ENCODE measurements around the gene PCDH18.

PCDH18 gene

DNA sequence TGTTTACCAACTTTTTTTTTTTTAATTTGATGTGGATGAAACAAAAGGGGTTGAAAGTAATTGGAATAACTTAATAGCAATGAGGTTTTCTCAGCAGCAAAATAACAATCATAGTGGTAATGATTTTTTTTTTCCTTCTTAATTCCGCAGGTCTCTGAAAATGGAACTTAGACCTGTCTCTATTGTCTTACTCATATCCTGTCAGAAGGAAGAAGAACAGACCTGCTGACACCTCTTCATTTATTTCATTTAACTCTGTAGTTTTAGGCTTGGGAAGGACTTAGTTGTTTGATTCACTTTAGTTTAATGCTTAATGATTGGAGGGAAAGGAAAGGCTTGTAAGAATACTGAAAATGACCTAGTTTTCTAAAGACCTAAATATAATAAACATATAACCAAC lies 9.0 kb downstream of the PCDH18 start:
- TF ChIP-seq EP300 (IDR thresholded peaks at IDR 0.05; ENCODE audit: borderline replicate concordance) (no peak), TAF1 (IDR thresholded peaks at IDR 0.05; ENCODE audit: low read depth) (no peak), CEBPB (IDR thresholded peaks at IDR 0.05) (no peak)

GRCh38 chr4:137521053-137521452 lies 11.2 kb downstream of the PCDH18 start:
- TF ChIP-seq FOXM1 (IDR thresholded peaks at IDR 0.05; ENCODE audit: borderline replicate concordance, low read depth) (no peak), CEBPB (IDR thresholded peaks at IDR 0.05) (no peak)

DNA sequence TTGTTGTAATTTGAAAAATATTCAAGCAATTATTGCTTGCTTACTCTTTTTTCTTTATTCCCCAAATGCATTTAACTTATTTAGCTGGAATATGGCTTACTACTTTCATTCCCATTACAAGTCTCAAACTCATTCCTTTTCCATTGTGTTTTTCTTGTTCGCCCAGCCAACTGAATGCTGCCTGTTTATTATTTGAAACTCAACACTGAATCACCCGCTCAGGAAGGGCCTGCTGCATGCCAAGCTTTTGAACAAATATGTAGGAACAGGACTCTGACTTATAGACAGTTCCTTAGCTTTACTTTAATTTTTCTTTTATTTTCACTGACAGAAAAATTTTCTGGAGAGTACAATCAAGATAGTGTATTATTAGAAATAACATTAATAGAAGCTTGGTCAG lies 12.9 kb downstream of the PCDH18 start:
- TF ChIP-seq MAX (IDR thresholded peaks at IDR 0.05) = no peak
- no peak for TF ChIP-seq TEAD4 (IDR thresholded peaks at IDR 0.05)
- TF ChIP-seq, protein P1, sequence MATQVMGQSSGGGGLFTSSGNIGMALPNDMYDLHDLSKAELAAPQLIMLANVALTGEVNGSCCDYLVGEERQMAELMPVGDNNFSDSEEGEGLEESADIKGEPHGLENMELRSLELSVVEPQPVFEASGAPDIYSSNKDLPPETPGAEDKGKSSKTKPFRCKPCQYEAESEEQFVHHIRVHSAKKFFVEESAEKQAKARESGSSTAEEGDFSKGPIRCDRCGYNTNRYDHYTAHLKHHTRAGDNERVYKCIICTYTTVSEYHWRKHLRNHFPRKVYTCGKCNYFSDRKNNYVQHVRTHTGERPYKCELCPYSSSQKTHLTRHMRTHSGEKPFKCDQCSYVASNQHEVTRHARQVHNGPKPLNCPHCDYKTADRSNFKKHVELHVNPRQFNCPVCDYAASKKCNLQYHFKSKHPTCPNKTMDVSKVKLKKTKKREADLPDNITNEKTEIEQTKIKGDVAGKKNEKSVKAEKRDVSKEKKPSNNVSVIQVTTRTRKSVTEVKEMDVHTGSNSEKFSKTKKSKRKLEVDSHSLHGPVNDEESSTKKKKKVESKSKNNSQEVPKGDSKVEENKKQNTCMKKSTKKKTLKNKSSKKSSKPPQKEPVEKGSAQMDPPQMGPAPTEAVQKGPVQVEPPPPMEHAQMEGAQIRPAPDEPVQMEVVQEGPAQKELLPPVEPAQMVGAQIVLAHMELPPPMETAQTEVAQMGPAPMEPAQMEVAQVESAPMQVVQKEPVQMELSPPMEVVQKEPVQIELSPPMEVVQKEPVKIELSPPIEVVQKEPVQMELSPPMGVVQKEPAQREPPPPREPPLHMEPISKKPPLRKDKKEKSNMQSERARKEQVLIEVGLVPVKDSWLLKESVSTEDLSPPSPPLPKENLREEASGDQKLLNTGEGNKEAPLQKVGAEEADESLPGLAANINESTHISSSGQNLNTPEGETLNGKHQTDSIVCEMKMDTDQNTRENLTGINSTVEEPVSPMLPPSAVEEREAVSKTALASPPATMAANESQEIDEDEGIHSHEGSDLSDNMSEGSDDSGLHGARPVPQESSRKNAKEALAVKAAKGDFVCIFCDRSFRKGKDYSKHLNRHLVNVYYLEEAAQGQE (IDR thresholded peaks at IDR 0.05; ENCODE audit: low read depth) = no peak
- TF ChIP-seq USF1 (IDR thresholded peaks at IDR 0.05) = no peak
- TF ChIP-seq FOXM1 (IDR thresholded peaks at IDR 0.05; ENCODE audit: borderline replicate concordance, low read depth) = no peak; the same call in 1 of the 2 replicates
- no peak for TF ChIP-seq NFIC (IDR thresholded peaks at IDR 0.05)
- TF ChIP-seq CEBPB (IDR thresholded peaks at IDR 0.05) = no peak
- TF ChIP-seq CREB1 (IDR thresholded peaks at IDR 0.05; ENCODE audit: low read depth) = no peak
- no peak for TF ChIP-seq EGR1 (IDR thresholded peaks at IDR 0.05)
- no peak for TF ChIP-seq TAF1 (IDR thresholded peaks at IDR 0.05; ENCODE audit: low read depth)
- no peak for TF ChIP-seq YY1 (IDR thresholded peaks at IDR 0.05; ENCODE audit: low read depth)
- TF ChIP-seq RAD21 (IDR thresholded peaks at IDR 0.05; ENCODE audit: low read depth) = no peak

GRCh38 chr4:137514406-137515111 lies 17.7 kb downstream of the PCDH18 start:
- TF ChIP-seq YY1 (IDR thresholded peaks at IDR 0.05; ENCODE audit: low read depth) (no peak), CEBPB (IDR thresholded peaks at IDR 0.05) (no peak), EGR1 (IDR thresholded peaks at IDR 0.05) (no peak), ZBTB7A (IDR thresholded peaks at IDR 0.05; ENCODE audit: low read depth) (no peak), TAF1 (IDR thresholded peaks at IDR 0.05; ENCODE audit: low read depth) (no peak), MAX (IDR thresholded peaks at IDR 0.05) (no peak), RAD21 (IDR thresholded peaks at IDR 0.05; ENCODE audit: low read depth) (no peak), TCF12 (IDR thresholded peaks at IDR 0.05; ENCODE audit: low read depth) (no peak), TEAD4 (IDR thresholded peaks at IDR 0.05) (no peak), CREB1 (IDR thresholded peaks at IDR 0.05; ENCODE audit: low read depth) (no peak)
- TF ChIP-seq, protein P1 (IDR thresholded peaks at IDR 0.05; ENCODE audit: low read depth) = no peak

- TF ChIP-seq ZBTB7A (IDR thresholded peaks at IDR 0.05; ENCODE audit: low read depth) = no peak
Measured at GRCh38 chr4:137510557-137511265, 21.6 kb downstream of the PCDH18 start.

DNA sequence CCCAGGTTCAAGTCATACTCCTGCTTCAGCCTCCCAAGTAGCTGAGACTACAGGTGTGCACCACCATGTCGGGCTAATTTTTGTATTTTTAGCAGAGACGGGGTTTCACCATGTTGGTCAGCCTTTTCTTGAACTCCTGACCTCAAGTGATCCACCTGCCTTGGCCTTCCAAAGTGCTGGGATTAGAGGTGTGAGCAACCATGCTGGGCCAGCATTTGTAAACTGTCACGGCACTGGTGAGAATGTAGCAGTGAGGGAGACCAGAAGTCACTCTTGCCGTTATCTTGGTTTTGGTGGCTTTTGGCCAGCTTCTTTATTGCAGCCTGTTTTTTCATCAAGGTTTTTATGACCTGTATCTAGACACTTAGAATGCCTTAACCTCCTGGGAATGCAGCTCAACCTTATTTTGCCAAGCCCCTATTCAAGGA lies 22.4 kb downstream of the PCDH18 start:
- no peak for TF ChIP-seq EGR1 (IDR thresholded peaks at IDR 0.05)
- TF ChIP-seq USF1 (IDR thresholded peaks at IDR 0.05) = no peak
- no peak for TF ChIP-seq RAD21 (IDR thresholded peaks at IDR 0.05; ENCODE audit: low read depth)
- TF ChIP-seq EP300 (IDR thresholded peaks at IDR 0.05; ENCODE audit: borderline replicate concordance) = no peak
- no peak for TF ChIP-seq CREB1 (IDR thresholded peaks at IDR 0.05; ENCODE audit: low read depth)
- no peak for TF ChIP-seq MAX (IDR thresholded peaks at IDR 0.05)
- no peak for TF ChIP-seq ZBTB7A (IDR thresholded peaks at IDR 0.05; ENCODE audit: low read depth)
- TF ChIP-seq, protein P1 (IDR thresholded peaks at IDR 0.05; ENCODE audit: low read depth) = no peak
- TF ChIP-seq TAF1 (IDR thresholded peaks at IDR 0.05; ENCODE audit: low read depth) = no peak
- no peak for TF ChIP-seq TEAD4 (IDR thresholded peaks at IDR 0.05)
- TF ChIP-seq YY1 (IDR thresholded peaks at IDR 0.05; ENCODE audit: low read depth) = no peak
- no peak for TF ChIP-seq FOXM1 (IDR thresholded peaks at IDR 0.05; ENCODE audit: borderline replicate concordance, low read depth)
- TF ChIP-seq CEBPB (IDR thresholded peaks at IDR 0.05) = no peak
- TF ChIP-seq NFIC (IDR thresholded peaks at IDR 0.05) = no peak
- TF ChIP-seq TCF12 (IDR thresholded peaks at IDR 0.05; ENCODE audit: low read depth) = no peak
